GM19455 (cell line): ENCODE data around the gene GNAQ.

Source experiments
- ATAC-seq: cut with Tn5 transposase; IDR thresholded peaks from one replicate; pipeline ENCODE4 v1.9.1; 2021; ENCODE audit not compliant: unreplicated experiment

The GNAQ gene

DNA sequence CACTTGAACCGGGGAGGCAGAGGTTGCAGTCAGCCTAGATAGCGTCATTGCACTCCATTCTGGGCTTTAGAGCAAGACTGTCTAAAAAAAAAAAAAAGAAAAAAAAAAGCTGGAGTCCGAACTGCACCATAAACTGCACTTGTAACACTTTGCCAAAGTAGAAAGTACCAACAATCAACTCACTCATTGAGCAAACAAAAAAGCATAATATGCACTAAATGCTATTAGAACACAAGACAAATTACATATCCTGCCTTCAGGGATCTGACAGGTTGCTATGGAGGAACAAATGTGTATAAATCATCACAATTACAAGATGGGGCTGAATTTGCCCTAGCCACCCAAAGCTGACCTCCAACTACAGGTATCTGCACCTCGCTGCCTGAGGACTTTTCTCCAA lies 27.9 kb downstream of the GNAQ start:
- no peak for ATAC-seq

DNA sequence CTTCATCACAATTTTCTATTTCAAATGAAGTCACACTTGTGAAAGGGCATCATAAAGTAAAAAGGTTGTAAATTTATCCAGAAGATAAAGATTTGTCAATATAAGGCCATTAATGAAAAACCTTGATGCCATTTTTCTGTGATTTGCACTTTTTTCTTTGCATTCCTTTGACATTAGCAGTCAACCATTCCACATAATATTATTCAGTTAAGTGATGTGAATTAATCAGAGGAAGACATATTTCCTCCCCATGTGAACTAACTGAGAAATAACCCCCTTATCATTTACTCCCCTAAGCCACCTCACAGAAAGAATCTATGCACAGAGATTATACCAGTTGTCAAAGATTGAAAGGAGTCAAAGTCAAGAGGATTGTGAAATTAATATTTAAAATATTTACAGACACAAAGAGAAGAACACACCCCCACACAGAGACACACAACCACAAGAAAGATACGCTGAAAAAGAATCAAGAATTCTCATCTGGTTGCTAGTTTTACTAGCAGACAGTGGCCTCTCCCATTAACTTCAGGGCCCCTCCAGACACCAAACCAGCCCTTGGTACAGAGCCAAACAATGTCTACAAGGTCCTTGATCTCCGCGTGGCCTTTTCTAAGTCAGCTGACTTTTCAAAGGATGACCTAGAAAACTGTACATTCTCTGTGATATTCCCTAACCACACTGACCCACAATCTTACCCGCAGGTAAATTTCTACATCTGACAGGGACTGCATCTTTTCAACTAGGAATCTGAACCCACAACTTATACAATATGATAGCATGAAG lies 29.5 kb downstream of the GNAQ start:
- ATAC-seq = no peak

DNA sequence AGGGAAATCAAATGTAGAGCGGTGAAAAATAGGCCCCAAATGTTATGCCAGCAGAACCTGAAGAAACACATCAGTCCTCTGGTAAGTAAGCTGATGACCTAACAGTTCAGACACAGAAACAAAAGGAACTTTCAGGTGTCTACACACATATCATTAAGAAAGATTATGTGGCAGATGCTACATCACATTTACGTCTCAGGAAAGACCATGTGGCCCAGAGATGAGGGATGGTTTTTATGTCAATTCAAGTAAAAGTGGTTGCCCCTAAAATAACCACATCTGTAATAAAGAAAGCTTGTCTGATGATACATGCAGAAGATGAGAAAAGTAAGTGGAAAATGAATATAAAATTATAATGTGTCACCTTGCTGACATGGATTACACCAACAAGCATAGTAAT lies 31.4 kb downstream of the GNAQ start:
- no peak for ATAC-seq

DNA sequence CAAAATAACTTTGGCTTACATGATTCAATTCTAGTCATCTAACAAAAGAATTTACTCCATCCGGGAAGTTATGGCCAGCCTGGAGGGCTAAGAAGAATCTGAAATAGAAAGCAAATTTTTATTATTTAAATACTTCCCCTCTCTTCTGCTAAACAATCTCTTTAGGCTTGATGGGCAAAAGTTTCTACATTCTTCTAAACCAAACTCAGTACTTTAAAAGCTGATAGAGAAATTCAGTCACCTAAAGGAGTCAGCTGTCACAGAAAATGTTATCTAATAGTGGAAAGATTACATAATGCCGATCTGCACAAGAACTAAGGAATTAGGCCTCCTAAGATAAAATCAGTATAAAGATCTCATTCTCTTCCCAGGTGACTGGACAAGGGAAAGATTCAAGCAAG lies 32.4 kb downstream of the GNAQ start:
- no peak for ATAC-seq

DNA sequence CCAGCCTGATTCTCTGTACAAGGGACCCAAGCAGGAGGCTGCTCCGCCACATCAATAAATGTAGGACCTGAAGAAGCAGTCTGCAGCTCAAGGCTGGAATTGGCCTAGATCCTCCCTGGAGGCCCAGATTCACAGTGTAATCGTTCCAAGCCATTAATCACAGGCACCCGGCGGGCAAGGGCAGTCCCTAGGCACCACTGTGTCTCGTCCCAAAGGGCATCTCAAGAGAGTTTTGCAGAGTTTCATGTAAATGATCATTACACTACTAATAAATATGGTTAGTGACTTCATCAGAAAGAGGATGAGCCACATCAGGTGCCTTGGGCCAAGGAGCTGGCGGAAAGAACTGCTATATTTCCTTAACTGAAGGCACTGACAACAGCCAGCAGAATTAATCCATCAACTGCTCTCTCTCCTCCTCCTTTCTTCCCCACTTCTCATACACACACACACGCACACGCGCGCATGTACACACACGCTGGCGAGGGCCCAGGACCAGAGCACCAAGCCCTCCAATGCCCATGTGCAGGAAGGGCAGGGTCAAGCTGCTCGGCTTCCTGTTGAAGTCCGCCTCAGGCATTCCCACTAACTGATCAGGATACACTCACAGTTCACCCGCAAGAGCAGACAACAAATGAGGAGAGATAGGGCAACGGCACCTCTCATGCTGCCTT lies 33.9 kb downstream of the GNAQ start:
- ATAC-seq = no peak

DNA sequence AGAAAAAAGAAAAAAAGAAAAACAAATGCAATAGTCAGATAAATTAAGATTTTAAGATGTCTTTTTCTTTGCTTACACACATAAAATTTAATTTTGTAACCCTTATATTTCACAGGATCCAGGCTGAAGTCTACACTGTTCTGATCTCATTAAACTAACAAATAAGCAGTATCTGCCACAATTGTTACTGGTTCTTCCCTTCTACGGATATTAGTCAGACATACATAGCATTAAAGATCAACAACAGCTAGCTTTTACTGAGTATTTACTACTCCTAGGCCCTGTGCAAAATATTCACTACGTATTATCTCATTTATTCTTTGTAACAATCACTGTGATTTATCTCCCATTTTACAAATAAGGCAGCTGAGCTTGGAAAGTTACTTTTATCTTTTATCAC lies 34.9 kb downstream of the GNAQ start:
- no peak for ATAC-seq

DNA sequence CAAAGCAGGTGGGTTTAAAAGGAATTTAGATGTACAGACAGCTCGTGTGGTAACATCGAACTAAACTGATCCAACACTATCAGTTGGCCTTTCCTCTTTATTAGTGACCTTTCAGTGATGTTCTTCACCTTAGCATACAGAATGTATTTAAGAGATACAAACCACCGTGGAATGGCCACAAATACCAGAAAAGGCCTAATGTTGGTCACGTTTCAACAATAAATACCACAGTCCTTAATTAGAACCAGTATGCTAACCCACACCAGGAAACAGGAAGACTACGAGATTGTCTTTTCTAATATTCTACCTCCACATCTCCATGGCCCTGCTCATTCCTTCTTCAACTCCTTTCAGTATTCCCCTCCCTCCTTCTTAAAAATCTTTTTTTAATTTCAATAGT lies 40.4 kb downstream of the GNAQ start:
- ATAC-seq = no peak

DNA sequence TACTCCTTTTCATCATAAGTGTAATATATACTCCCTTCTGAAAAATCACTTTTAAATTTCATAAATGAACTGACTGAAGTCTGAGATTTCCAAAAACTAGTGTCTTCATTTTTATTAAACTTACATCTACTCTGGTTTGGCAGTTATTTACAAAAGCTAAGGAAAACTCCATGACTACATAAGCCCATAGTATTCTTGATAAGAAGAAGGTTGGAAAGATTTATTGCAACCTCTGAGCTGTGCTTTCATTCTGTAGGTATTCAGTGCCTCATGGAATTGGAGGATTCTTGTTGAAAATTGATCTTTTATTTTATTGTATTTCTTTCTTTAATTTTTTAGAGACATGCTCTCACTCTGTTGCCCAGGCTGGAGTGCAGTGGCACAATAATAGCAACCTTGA lies 41.7 kb downstream of the GNAQ start:
- no peak for ATAC-seq

DNA sequence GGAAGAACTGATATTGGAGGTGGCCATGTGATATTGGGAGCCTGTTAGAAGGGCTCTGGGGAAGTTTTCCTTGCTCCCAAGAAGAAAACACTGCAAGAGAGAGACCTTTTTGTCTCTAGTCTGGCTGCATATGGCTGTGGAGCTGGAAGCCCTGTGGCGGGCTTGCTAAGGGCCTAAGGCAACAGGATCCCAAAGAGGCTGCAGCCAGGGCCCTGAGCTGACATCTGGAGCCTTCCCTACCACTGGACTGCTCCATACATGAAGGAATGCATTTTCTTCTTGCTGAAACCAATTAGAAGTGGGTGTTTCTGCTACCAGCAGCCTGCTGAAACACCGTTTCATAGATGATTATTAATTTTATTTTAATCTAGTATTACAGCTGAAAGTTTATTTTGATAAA lies 42.2 kb downstream of the GNAQ start:
- no peak for ATAC-seq

DNA sequence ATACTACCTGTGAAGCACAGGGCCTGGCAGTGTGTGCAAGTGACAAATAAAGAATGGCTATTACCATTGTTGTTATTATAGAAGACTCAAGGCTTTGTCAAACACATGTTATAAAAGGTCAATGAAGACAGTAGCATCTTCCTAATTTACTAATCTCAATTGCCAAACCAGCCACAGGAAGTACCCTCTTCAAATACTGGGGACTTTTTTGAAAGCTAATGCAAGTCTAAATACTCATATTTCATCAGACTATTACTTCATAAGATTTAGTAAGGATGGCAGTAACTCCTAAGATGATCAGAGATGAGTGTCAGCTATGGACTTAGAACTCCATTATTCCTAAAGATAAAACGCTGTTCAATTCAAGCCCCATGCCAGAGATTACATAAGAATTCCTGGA lies 43.0 kb downstream of the GNAQ start:
- no peak for ATAC-seq

DNA sequence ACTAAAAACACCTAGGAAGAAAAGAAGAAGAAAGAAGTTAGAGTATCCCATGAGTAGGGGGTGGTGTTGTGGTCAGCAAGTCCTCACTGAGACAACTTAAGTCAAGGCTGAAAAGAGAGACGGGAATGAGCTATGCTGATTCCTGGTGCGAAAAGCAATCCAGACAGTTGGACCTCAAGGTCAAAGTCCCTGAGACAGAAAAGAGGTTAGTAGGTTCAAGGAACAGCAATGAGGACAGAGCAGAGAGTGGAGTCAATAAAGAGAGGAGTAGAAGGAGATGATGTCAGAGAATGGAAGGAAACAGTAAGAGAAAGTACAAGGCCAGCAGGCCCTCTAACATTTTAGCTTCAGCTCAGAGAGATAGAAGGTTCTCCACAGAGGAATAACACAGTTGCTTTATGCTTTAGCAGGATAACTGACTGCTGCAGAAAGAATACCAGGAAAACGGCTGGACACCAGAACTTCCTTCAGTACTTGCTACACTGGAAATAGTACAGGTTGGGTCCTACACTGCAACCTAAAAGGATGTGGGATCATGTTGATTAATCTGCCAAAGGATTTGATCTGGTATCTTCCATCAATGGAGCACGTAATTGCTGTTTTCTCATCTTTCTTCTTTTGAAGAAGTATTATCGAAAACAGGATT lies 43.6 kb downstream of the GNAQ start:
- no peak for ATAC-seq

DNA sequence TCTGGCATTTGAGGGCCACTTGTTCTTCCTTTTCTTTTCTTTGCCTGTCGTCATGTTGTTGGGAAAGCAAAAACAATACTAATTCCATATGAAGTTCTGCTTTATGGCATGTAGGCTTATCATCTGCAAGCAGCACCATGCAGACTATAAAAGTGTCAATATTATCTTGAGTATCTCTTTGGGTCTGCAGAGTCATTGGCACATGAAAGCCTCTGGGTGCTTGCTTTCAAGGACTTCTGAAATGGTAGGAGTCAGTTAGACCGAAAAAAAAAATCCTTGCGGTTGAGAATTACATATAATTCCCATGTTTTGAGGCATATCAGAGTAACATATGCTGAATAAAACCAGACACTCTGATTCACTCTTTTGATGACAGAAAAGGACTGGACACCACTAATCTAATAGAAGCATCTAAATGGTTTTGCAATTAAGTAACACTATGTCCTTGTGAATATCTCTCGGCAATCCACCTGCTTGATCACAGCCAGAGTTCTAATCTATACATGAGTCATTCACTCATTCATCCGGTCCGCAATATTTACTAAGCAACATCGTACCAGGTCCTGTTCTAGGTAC lies 44.4 kb downstream of the GNAQ start:
- ATAC-seq = no peak

DNA sequence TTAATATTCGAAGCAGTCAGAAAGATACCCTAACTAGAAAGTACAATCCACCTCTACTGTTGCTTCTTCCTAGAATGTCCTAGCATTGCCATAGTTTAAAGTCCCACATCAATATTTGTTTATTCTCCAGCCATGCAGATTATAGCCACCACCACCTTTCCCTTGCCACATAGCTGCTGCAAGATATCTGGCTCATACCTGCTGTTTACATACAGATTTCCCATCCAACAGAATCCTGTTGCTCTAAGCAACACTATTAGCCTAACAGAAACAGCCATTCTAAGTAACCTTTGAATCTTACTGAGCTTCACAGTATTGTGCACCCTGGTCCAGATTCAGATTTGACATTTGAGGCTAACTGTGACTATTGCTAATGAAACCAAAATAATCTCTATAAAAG lies 45.6 kb downstream of the GNAQ start:
- no peak for ATAC-seq

DNA sequence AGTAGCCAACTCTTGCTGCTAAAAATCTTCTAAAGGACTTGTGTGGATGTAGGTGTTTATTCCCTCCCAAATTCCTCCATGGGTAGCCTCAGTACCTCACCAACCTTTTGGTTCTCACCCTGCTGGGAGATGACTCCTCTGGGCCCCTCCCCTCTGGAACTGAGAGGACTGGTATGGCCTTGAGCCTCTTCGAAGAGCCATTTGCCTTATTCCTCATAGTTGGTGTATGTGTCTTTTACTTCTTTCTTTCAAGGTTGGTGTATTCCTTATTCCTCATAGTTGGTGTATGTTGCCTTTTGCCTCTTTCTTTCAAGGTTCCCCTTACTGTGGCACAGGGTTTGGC lies 48.3 kb downstream of the GNAQ start:
- ATAC-seq = no peak

DNA sequence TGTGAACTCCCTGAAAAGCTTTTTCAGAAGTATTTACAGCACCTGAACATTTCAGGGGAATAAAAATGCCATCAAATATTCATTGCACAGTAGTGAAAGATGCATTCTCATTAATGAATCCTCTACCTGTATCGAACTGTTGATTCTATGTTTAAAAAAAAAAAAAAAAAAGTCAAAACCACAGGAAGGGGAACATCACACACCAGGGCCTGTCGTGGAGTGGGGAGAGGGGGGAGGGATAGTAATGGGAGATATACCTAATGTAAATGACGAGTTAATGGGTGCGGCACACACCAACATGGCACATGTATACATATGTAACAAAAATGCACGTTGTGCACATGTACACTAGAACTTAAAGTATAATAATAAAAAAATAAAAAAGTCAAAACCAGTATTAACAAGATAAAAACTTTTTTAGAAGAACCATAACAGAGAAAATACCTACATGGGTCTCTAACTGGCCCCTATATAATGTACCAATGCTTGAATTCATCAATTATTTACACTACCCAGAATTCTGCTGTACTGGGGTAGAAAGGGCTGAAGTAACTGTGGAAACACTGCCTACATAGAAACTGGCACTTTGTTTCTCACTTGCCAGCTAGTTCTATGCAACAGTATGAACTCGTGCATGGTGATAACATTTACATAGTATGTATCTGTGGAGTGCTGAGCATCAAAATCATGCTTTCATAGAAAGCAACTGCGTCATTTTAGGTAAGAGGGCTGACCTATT lies 48.9 kb downstream of the GNAQ start:
- no peak for ATAC-seq

DNA sequence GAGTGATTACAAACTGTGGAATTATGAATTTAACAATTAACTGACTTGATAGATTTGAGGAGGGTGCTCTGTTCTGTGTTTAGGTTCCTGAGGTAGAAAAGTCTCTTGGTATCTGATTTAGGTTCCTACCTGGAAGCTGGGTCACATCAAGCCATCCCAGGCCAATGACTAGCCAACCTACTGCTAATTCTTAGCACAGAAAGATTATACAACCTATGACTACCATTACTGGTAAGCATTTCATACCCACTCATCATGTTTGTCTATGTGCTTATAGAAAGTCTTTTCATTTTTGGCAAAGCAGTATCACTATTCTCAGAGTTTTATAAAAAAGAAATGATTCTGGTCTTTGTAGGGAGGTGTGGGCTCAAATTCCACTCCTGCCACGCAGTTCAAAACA lies 49.7 kb downstream of the GNAQ start:
- ATAC-seq = no peak

DNA sequence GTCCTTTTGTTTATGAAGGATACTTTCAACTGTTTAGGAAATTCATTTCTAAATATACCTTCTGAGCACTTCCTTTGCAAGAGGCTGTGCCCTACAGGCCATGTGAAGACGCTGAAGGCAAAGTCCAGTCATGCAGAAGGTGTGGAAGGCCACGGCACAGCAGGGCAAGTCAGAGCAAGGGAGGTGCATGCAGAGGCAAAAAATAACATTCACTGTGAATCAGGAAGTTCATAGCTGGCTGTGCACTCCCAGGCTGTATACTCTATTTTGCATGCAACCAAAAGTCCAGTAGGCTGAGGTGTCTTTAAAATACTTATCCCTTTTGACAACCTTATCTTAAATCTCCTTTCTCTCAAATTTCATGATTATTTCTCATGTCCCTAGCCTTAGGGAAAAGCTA lies 50.3 kb downstream of the GNAQ start:
- ATAC-seq = no peak

DNA sequence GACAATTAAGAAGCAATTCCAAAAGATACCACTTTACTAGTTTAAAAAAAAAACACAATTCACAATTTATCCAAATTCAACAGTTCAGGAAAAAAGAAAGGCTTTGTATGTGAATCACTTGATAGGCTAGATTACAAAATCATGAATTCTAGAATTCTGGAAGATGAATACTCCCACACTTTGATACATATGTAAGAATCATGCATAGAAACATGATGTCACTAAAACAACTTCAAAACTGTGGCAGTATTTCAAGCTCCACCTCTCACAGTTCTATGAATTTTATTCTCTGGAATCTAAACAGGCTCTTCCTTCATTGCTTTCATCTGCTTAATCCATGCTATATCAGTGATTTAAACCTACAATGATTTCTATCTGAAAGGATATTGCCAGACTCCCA lies 51.0 kb downstream of the GNAQ start:
- ATAC-seq = no peak

DNA sequence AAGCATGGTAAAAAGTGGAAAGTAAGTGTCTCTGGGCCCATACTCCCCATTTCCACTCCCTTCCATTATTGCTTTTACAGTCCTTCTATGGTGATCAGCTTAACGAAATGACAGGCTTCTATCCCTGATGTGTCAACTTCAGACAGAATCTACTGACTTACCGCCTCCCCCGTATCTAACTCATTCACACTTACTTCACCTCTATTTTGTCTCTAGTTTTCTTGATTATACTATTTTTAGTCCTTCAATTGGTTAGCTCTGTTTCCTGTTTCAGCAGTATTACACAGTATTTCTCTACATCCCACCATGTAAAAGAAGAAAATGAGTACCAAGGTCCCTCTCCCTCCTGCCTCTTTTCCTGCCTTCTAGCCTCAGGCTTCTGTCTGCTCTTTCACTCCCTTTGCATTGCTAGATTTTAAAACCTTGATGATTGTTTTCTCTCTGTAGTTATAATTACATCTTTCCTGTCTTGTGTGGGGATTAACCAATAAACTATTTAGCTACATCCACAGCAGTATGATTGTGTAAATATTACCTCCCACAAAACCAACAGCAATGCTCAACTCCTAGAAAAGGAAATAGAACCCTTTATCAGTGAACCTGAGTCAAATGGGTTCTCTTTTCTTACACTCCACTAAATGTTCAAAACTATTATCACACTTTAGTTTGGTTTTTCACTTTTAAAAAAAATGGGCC lies 53.4 kb downstream of the GNAQ start:
- no peak for ATAC-seq

DNA sequence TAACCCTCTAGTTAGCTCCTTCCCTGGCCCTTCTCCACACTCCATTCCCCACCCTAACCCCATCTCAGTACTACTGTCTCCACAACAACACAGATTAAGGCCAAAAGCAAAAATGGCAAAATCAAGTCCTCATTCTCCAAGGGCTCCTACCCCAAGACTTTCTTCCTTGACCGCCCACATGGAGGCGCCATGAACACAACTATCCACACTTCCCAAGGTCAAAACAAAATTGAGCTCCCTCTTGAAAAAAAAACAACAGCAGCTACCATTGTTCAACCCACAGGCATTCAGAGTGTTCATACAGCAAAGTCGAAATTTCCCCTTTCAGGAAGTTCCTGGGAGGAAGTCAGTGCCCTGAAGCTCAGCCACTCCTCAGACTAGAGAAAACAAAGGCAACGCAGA lies 54.4 kb downstream of the GNAQ start:
- ATAC-seq = no peak

DNA sequence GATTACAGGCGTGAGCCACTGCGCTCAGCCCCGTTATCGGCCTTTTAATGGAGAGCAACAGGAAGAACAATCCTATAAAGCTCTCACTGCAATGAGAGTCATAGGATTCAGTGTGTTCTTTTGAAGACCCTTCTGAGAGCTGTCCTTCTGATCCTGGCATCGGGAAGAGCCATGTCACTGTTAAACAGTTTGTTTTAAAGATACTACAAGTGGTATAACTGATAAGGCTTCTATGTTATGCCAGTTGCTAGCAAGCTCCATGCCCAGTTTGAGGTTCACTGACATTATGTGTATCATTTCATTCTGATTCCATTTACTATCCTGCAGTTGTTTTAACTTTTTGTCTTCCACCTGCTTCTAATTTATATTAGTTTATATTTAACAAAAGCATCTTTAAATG lies 55.8 kb downstream of the GNAQ start:
- no peak for ATAC-seq
